Activated T-cell treated with anti-CD3 and anti-CD28 coated beads for 24 hours (primary cell): Measurements from ENCODE around the gene IGSF21.

Experiments
- DNase-seq: peaks from one replicate; pipeline ENCODE4 v3.0.0-alpha.2; 2020; ENCODE audit warnings: low read depth

The IGSF21 gene

GRCh38 chr1:18097206-18097605, 10.4 kb upstream of the IGSF21 start:
- DNase-seq: no peak

GRCh38 chr1:18099026-18099425, 8.6 kb upstream of the IGSF21 start:
- DNase-seq: no peak

GRCh38 chr1:18100060-18100459, 7.5 kb upstream of the IGSF21 start:
- DNase-seq: no peak

GRCh38 chr1:18100491-18101063, 7.0 kb upstream of the IGSF21 start:
- peak; percentile 23 for DNase-seq

GRCh38 chr1:18101508-18101907, 6.1 kb upstream of the IGSF21 start:
- no peak for DNase-seq

GRCh38 chr1:18103788-18104421, 3.7 kb upstream of the IGSF21 start:
- no peak for DNase-seq

GRCh38 chr1:18104546-18105100, 3.0 kb upstream of the IGSF21 start:
- no peak for DNase-seq

- DNase-seq: no peak
These were observed 2.4 kb upstream of the IGSF21 start for GRCh38 chr1:18105196-18105595.

GRCh38 chr1:18108299-18109057, 880 bp downstream of the IGSF21 start:
- DNase-seq: no peak

- DNase-seq: no peak
These were observed 1.6 kb downstream of the IGSF21 start for GRCh38 chr1:18109058-18109755.

- peak; percentile 5 for DNase-seq
These were observed 2.4 kb downstream of the IGSF21 start for GRCh38 chr1:18109756-18110597.

- DNase-seq: no peak
These were observed 3.0 kb downstream of the IGSF21 start for GRCh38 chr1:18110598-18110939.

GRCh38 chr1:18110968-18111367, 3.4 kb downstream of the IGSF21 start:
- peak; percentile 1 for DNase-seq

- DNase-seq: no peak
These were observed 4.2 kb downstream of the IGSF21 start for GRCh38 chr1:18111605-18112297.

- DNase-seq: no peak
These were observed 5.0 kb downstream of the IGSF21 start for GRCh38 chr1:18112611-18113010.

- no peak for DNase-seq
These were observed 7.3 kb downstream of the IGSF21 start for GRCh38 chr1:18114726-18115410.

- no peak for DNase-seq
These were observed 9.2 kb downstream of the IGSF21 start for GRCh38 chr1:18116777-18117176.

GRCh38 chr1:18118078-18118477, 10.5 kb downstream of the IGSF21 start:
- DNase-seq: no peak

- no peak for DNase-seq
These were observed 10.9 kb downstream of the IGSF21 start for GRCh38 chr1:18118491-18118890.

GRCh38 chr1:18119289-18119688, 11.7 kb downstream of the IGSF21 start:
- DNase-seq: no peak
